Measurements from ENCODE around the gene ATP5MC3.

GRCh38 chr2:175205523-175205922 lies 24.0 kb upstream of the ATP5MC3 start:
- TF ChIP-seq CTCF (IDR thresholded peaks at IDR 0.05) (no peak), POLR2A (IDR thresholded peaks at IDR 0.05) (no peak)

All from lower leg skin (tissue), 3 donors.